GM10266 (cell line): ENCODE results near the gene JCAD.

Experiments
- DNase-seq: peaks from one replicate; pipeline ENCODE4 v3.0.0; 2012; ENCODE audit errors: extremely low spot score
- CTCF ChIP-seq: IDR thresholded peaks from 2 replicates; pipeline ENCODE4 v1.5.1; 2012; ENCODE audit warnings: mild to moderate bottlenecking, low read depth; ENCODE audit not compliant: control insufficient read depth, insufficient read depth; ENCODE audit errors: missing control alignments

Gene JCAD

GRCh38 chr10:29976134-29976533, 83.3 kb downstream of the JCAD start:
- TF ChIP-seq CTCF: no peak
- no peak for DNase-seq

- no peak for TF ChIP-seq CTCF
- no peak for DNase-seq
Measured at GRCh38 chr10:29974773-29975172, 84.6 kb downstream of the JCAD start.

GRCh38 chr10:29973921-29974320, 85.5 kb downstream of the JCAD start:
- DNase-seq: no peak
- no peak for TF ChIP-seq CTCF

- no peak for TF ChIP-seq CTCF
- no peak for DNase-seq
Measured at GRCh38 chr10:29970576-29970975, 88.8 kb downstream of the JCAD start.

GRCh38 chr10:29970012-29970396, 89.4 kb downstream of the JCAD start:
- TF ChIP-seq CTCF: no peak
- no peak for DNase-seq

GRCh38 chr10:29969255-29970011, 90.0 kb downstream of the JCAD start:
- TF ChIP-seq CTCF: no peak

GRCh38 chr10:29968585-29968984, 90.8 kb downstream of the JCAD start:
- TF ChIP-seq CTCF: no peak

More at GRCh38 chr10:29969255-29970011, 90.0 kb downstream of the JCAD start:
- DNase-seq: no peak

More at GRCh38 chr10:29968585-29968984, 90.8 kb downstream of the JCAD start:
- DNase-seq: no peak
